T-cell (primary cell): Measurements from ENCODE around the gene ATG4D. TPM values are rescaled to one million over a fixed set of nuclear protein-coding genes. Genes with fewer than 3 reads are reported as not detected.

ENCODE experiments used
- total RNA-seq, 35 experiments: library from RNA in 6 of 35; stranded (reverse) in 6 of 35; fragments of 120-200 nt in 1 of 35; gene quantifications; one replicate each; pipeline versions ENCODE4 v1.2.1 to v1.2.4 and lab custom pipeline; 2013 to 2026

Gene ATG4D
- total RNA-seq, 5 donors from 2014 or later (not counting 1 experiment from before 2014, with no cell fraction given), result 55.7 to 63.0 (median 60.9) TPM

Other genes with a start within 250 kb of the ATG4D start
- 10 to 100 TPM in 2 of 5 donors, 1 to 10 TPM in 3; 3.9 to 11.8 (median 8.1) TPM for gene ZGLP1, start 234.1 kb upstream of the ATG4D start, total RNA-seq
- 10 to 100 TPM in 3 of 5 donors, 1 to 10 TPM in 2; 5.7 to 16.8 (median 11.4) TPM for gene FDX2, start 227.9 kb upstream of the ATG4D start, total RNA-seq
- gene RAVER1, start 210.4 kb upstream of the ATG4D start, total RNA-seq, result 10 to 100 TPM; 31.5 to 68.2 (median 61.2) TPM
- 100 to 1,000 TPM; 167 to 233 (median 183) TPM for gene ICAM3, start 204.3 kb upstream of the ATG4D start, total RNA-seq
- gene TYK2, start 163.3 kb upstream of the ATG4D start, total RNA-seq, result 100 to 1,000 TPM; 277 to 346 (median 323) TPM
- gene CDC37, start 140.4 kb upstream of the ATG4D start, total RNA-seq, result 100 to 1,000 TPM; 163 to 205 (median 190) TPM
- 10 to 100 TPM in 1 of 5 donors, 1 to 10 TPM in 4; 2.2 to 13.3 (median 6.2) TPM for gene PDE4A, start 123.4 kb upstream of the ATG4D start, total RNA-seq
- 10 to 100 TPM; 18.4 to 64.2 (median 56.0) TPM for gene KEAP1, start 40.5 kb upstream of the ATG4D start, total RNA-seq
- gene S1PR5, start 26.5 kb upstream of the ATG4D start, total RNA-seq, result 10 to 100 TPM in 1 of 5 donors, 1 to 10 TPM in 4; 1.9 to 25.0 (median 6.5) TPM
- gene KRI1, start 22.1 kb downstream of the ATG4D start, total RNA-seq, result 10 to 100 TPM; 50.9 to 94.8 (median 79.1) TPM
- gene CDKN2D, start 25.1 kb downstream of the ATG4D start, total RNA-seq, result 10 to 100 TPM; 24.0 to 51.5 (median 32.5) TPM
- gene AP1M2, start 43.4 kb downstream of the ATG4D start, total RNA-seq, result 1 to 10 TPM in 2 of 5 donors, under 1 TPM in 1, not detected in 2; 0.30 to 1.6 (median 1.1) TPM
- 100 to 1,000 TPM; 204 to 228 (median 218) TPM for gene SLC44A2, start 81.6 kb downstream of the ATG4D start, total RNA-seq
- 100 to 1,000 TPM; 331 to 490 (median 370) TPM for gene ILF3, start 110.4 kb downstream of the ATG4D start, total RNA-seq
- 10 to 100 TPM; 47.7 to 68.1 (median 55.1) TPM for gene QTRT1, start 157.5 kb downstream of the ATG4D start, total RNA-seq
- 100 to 1,000 TPM; 272 to 329 (median 297) TPM for gene DNM2, start 174.2 kb downstream of the ATG4D start, total RNA-seq